Mesendoderm (in vitro differentiated cells): Measurements from ENCODE around the gene RCBTB2.

Experiments used
- DNase-seq: peaks from one replicate; pipeline ENCODE4 v3.0.0; 2013
- H2AK5ac ChIP-seq: 2 replicates; pipeline ENCODE4 v1.6.1; 2013; ENCODE audit warnings: low read length, inconsistent platforms
- H2BK120ac ChIP-seq: 2 replicates; pipeline ENCODE4 v1.6.1; 2013; ENCODE audit warnings: low read depth, mild to moderate bottlenecking, low read length, moderate library complexity, mixed read lengths
- H2BK15ac ChIP-seq: replicated peaks from 2 replicates; pipeline ENCODE4 v1.6.1; 2013; ENCODE audit warnings: low read depth, mild to moderate bottlenecking, moderate library complexity
- H2BK5ac ChIP-seq: 2 replicates; pipeline ENCODE4 v1.6.1; 2013; ENCODE audit warnings: low read length, inconsistent platforms
- H3K18ac ChIP-seq: 2 replicates; pipeline ENCODE4 v1.6.1; 2013; ENCODE audit warnings: mild to moderate bottlenecking, low read length, mixed read lengths
- H3K23ac ChIP-seq: one replicate; pipeline ENCODE4 v1.6.1; 2013; ENCODE audit warnings: low read length
- H3K27ac ChIP-seq: 2 replicates; pipeline ENCODE4 v1.5.1; 2013; ENCODE audit warnings: low read depth, mild to moderate bottlenecking, inconsistent platforms, low read length, moderate library complexity
- H3K27me3 ChIP-seq: 2 replicates; pipeline ENCODE4 v1.6.1; 2013; ENCODE audit warnings: low read length, control low read depth, mild to moderate bottlenecking, inconsistent platforms; ENCODE audit not compliant: insufficient read depth, poor library complexity
- H3K36me3 ChIP-seq: 2 replicates; pipeline ENCODE4 v1.6.1; 2013; ENCODE audit warnings: low read length, inconsistent platforms; ENCODE audit not compliant: control insufficient read depth, insufficient read depth
- H3K4ac ChIP-seq: one replicate; pipeline ENCODE4 v1.6.1; 2013; ENCODE audit warnings: low read depth, mild to moderate bottlenecking, low read length, moderate library complexity
- H3K4me1 ChIP-seq: 2 replicates; pipeline ENCODE4 v1.6.1; 2013; ENCODE audit warnings: low read depth, low read length, inconsistent platforms; ENCODE audit not compliant: control insufficient read depth
- H3K4me2 ChIP-seq: 2 replicates; pipeline ENCODE4 v1.6.1; 2013; ENCODE audit warnings: low read length
- H3K4me3 ChIP-seq: 2 replicates; pipeline ENCODE4 v1.5.1; 2013; ENCODE audit warnings: mild to moderate bottlenecking, low read length
- H3K56ac ChIP-seq: one replicate; pipeline ENCODE4 v1.6.1; 2013; ENCODE audit warnings: low read length
- H3K79me1 ChIP-seq: 2 replicates; pipeline ENCODE4 v1.6.1; 2013; ENCODE audit warnings: low read length, inconsistent platforms
- H3K79me2 ChIP-seq: 2 replicates; pipeline ENCODE4 v1.6.1; 2013; ENCODE audit warnings: mild to moderate bottlenecking, low read length; ENCODE audit not compliant: control insufficient read depth, insufficient read depth
- H3K9ac ChIP-seq: 2 replicates; pipeline ENCODE4 v1.6.1; 2013; ENCODE audit warnings: low read length, inconsistent platforms
- H4K5ac ChIP-seq: one replicate; pipeline ENCODE4 v1.6.1; 2013; ENCODE audit warnings: low read length
- H4K8ac ChIP-seq: one replicate; pipeline ENCODE4 v1.6.1; 2013; ENCODE audit warnings: low read depth, mild to moderate bottlenecking, control low read depth, low read length, moderate library complexity
- WGBS: extraction: QIAGEN DNeasy Blood & Tissue Kit; methylation state at CpG from one replicate; pipeline ENCODE4 v1.1.7; 2013; ENCODE audit warnings: low lambda C conversion rate, missing lambda C conversion rate; ENCODE audit not compliant: insufficient coverage; ENCODE audit errors: extremely low coverage; 5-methylcytosine and 5-hydroxymethylcytosine counted together

The RCBTB2 gene

DNA sequence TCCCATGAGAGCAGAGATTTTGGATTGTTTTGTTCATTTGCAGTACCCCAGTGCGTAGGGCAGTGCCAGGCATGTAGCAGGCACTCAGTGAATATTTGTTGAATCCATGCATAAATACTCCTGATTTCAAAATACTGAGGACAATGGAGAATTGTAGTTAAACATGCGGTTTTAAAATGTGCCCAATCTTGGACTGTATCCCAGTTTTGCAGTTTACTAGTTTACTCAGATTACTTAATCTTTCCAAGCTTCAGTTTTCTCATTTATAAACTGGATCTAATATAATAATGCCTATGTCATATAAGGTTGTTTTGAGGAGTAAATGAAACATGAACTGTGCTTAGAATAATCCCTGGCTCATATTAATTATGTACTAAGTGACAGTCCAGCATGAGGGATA lies 39.0 kb downstream of the RCBTB2 start:
- Histone ChIP-seq H3K4ac (no peak overlapping the region), H3K79me1 (no peaks in the 10 kb centered on the region), H3K18ac (no peak overlapping the region), H3K4me2 (no peak overlapping the region), H3K27me3 (no peaks in the 10 kb centered on the region), H3K9ac (no peak overlapping the region), H2AK5ac (no peak overlapping the region), H4K5ac (no peak overlapping the region), H3K36me3 (no peaks in the 10 kb centered on the region), H3K79me2 (no peaks in the 10 kb centered on the region), H2BK5ac (no peak overlapping the region), H2BK15ac (no peak overlapping the region), H3K4me1 (no peaks in the 10 kb centered on the region), H3K27ac (no peak overlapping the region), H2BK120ac (no peak overlapping the region), H4K8ac (no peak overlapping the region), H3K23ac (no peak overlapping the region), H3K56ac (no peak overlapping the region), H3K4me3 (no peak overlapping the region)
- no CpG with 5 or more reads among the region's 2 CpGs for WGBS
- DNase-seq: no peak

DNA sequence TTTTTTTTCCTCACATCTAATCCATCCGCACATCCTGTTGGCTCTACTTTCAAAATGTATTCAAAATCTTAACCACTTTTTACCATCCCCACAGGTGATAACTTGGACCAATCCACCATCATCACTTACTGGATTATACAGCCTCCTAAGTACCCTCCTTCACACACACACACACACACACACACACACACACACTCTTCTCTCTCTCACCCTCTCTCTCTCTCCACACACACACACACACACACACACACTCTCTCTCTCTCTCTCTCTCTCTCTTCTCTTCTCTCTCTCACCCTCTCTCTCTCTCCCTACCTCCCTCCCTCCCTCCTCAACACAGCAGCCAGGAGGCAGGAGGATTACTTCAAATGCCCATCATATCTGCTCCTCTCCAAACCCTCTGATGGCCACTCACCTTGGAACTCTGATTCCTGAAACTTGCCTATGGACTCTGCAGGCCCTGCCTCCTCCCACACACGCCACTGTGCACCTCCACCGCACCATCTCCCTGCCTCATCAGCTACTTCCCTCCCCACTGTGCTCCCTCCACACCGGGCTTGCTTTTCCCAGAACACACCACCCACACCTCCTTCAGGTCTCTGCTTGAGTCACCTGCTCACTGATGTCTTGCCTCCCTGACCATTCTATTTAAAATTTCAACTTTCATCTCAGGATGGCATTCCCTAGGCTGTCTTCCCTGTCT lies 39.7 kb downstream of the RCBTB2 start:
- Histone ChIP-seq H2BK120ac (no peak overlapping the region), H3K4me1 (no peaks in the 10 kb centered on the region), H3K18ac (no peak overlapping the region), H3K79me2 (no peaks in the 10 kb centered on the region), H2BK15ac (no peak overlapping the region), H3K9ac (no peak overlapping the region), H3K79me1 (no peaks in the 10 kb centered on the region), H4K5ac (no peak overlapping the region), H3K23ac (no peak overlapping the region), H2BK5ac (no peak overlapping the region), H3K56ac (no peak overlapping the region), H3K27ac (no peak overlapping the region), H2AK5ac (no peak overlapping the region), H3K27me3 (no peaks in the 10 kb centered on the region), H3K4ac (no peak overlapping the region), H3K36me3 (no peaks in the 10 kb centered on the region), H3K4me3 (no peak overlapping the region), H4K8ac (no peak overlapping the region), H3K4me2 (no peak overlapping the region)
- DNase-seq: no peak
- no CpG with 5 or more reads among the region's 4 CpGs for WGBS

DNA sequence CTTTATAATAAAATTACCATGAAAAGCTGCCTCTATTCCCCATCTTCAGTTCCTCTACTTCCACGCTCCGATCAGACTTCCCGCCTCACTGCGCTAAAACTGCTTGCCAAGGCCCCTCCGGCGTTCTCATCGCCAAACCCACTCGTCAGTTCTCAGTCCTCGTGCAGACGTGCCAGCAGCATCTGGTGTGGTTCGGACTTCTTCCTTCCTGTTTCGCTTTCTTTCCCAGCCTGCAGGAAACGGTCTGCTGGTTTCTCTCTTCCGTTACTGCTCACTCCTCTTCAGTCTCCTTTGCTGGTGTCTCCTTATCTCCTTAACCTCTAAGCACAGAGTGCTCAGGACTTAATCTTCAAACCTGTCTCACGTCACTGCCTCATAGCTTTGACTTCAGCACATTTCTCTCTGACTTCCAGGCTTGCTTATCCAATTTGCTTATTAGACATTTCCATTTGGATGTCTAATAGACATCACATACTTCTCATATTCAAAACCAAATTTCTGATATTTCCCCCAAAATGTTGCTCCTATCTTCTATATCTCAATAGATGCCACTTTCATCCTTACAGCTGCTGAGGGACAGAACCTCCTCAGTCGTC lies 40.3 kb downstream of the RCBTB2 start:
- Histone ChIP-seq H3K4me1 (no peaks in the 10 kb centered on the region), H2BK15ac (no peak overlapping the region), H3K36me3 (no peaks in the 10 kb centered on the region), H4K5ac (no peak overlapping the region), H3K9ac (no peak overlapping the region), H2BK120ac (no peak overlapping the region), H3K56ac (no peak overlapping the region), H2BK5ac (no peak overlapping the region), H3K79me2 (no peaks in the 10 kb centered on the region), H3K27ac (no peak overlapping the region), H3K18ac (no peak overlapping the region), H3K4me2 (no peak overlapping the region), H3K27me3 (no peaks in the 10 kb centered on the region), H4K8ac (no peak overlapping the region), H2AK5ac (no peak overlapping the region), H3K4ac (no peak overlapping the region), H3K23ac (no peak overlapping the region), H3K79me1 (no peaks in the 10 kb centered on the region), H3K4me3 (no peak overlapping the region)
- no peak for DNase-seq
- no CpG with 5 or more reads among the region's 16 CpGs for WGBS

DNA sequence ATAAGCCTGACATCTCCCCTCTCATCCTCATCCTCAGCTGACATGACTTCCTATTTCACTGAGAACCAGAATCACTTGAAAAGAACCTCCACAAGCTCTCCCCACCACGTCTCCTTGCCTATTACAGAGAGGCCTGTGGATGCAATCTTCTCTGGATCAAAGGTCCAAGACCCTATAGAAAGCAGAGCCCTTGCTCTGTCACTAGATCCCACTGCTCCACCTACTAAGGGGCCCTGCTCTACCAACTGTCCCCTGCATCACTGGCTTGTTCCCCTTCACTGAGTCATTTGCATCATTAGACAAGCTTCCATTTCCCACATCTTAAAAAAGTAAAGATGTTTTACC lies 40.8 kb downstream of the RCBTB2 start:
- no peak overlapping the region for H3K4me3 ChIP-seq

DNA sequence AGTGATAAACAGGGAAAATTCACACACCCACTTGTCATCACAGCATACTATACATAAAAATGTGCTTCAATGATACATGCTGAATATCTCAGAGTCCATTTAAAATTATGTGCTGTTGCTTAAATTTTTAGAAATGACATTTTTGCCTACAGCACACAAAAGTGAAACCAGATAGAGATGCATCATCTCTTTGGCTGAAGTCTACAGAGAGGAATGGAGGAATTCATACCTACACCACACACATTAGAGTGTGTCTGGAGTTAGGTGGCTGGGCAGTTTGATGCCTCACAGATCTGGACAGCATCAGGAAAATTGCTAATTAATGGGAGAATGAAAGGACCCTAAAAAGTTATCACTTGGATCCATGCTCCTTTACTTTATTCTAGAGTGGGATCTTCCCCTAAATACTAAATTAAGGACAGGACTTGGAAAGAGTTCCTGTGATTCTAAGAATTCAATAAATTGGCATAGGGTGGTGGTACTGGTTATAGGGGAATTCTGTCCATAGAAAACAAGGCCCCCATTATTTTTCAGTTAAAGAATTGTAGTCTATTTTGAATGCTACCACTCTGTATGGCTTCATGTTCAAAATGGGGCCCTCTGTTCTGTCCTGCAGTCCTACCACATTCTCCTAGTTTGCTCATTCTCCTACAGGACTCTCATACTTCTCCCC lies 41.3 kb downstream of the RCBTB2 start:
- Histone ChIP-seq H3K23ac (no peak overlapping the region), H3K27me3 (no peaks in the 10 kb centered on the region), H3K36me3 (no peaks in the 10 kb centered on the region), H2BK15ac (no peak overlapping the region), H3K4ac (no peak overlapping the region), H2AK5ac (no peak overlapping the region), H3K56ac (no peak overlapping the region), H3K4me1 (no peaks in the 10 kb centered on the region), H3K27ac (no peak overlapping the region), H4K8ac (no peak overlapping the region), H3K4me3 (no peak overlapping the region), H3K79me2 (no peaks in the 10 kb centered on the region), H3K79me1 (no peaks in the 10 kb centered on the region), H4K5ac (no peak overlapping the region), H2BK120ac (no peak overlapping the region), H3K9ac (no peak overlapping the region), H2BK5ac (no peak overlapping the region), H3K4me2 (no peak overlapping the region), H3K18ac (no peak overlapping the region)
- DNase-seq: no peak

More for the DNA sequence above, 40.8 kb downstream of the RCBTB2 start:
- no peaks in the 10 kb centered on the region for H3K27me3 ChIP-seq
- no peaks in the 10 kb centered on the region for H3K4me1 ChIP-seq
- H3K36me3 ChIP-seq: no peaks in the 10 kb centered on the region
- H4K5ac ChIP-seq: no peak overlapping the region
- H3K79me2 ChIP-seq: no peaks in the 10 kb centered on the region
- no peak overlapping the region for H2BK120ac ChIP-seq
- no CpG with 5 or more reads among the region's 1 CpG for WGBS
- no peak overlapping the region for H3K18ac ChIP-seq
- no peak overlapping the region for H3K27ac ChIP-seq
- no peak overlapping the region for H2BK15ac ChIP-seq
- no peak overlapping the region for H3K4ac ChIP-seq
- no peak overlapping the region for H2BK5ac ChIP-seq
- no peak for DNase-seq
- no peak overlapping the region for H4K8ac ChIP-seq
- H3K56ac ChIP-seq: no peak overlapping the region
- H3K9ac ChIP-seq: no peak overlapping the region
- H3K4me2 ChIP-seq: no peak overlapping the region
- H3K23ac ChIP-seq: no peak overlapping the region
- H3K79me1 ChIP-seq: no peaks in the 10 kb centered on the region
- no peak overlapping the region for H2AK5ac ChIP-seq
